ENCODE measurements around the gene IFNK.
A peak's percentile ranks its signal among the peaks of the same experiment; 100 is the strongest.

Gene IFNK

GRCh38 chr9:27532046-27532445, 8.0 kb downstream of the IFNK start:
- no peak overlapping the region for H3K4me3 ChIP-seq (ENCODE audit: low read depth, low read length)
- TF ChIP-seq CTCF (IDR thresholded peaks at IDR 0.05; ENCODE audit: borderline replicate concordance, insufficient read depth, low read depth, low read length) = no peak

DNA sequence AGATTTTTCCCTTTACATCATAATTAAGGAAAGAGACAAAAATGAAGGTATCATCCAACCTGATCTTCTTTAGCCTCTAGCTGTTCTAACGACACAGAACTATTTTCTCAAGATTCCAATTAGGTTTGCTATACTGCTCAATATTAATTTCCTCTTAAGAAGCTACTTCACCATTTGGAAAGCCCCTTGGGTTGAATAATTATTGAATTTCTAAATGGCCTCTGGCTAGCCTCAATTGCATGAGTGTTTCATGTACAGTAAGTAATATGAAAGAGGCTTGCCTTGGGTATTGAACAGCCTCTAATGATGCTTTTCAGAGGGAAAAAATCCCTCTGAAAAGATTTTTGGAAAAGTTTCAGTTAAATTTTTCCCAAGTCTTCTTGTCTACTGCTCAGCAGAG, 9.2 kb downstream of the IFNK start:
- TF ChIP-seq CTCF (IDR thresholded peaks at IDR 0.05; ENCODE audit: borderline replicate concordance, insufficient read depth, low read depth, low read length) = no peak
- H3K4me3 ChIP-seq (ENCODE audit: low read depth, low read length) = no peak overlapping the region

GRCh38 chr9:27534131-27534530, 10.0 kb downstream of the IFNK start:
- TF ChIP-seq CTCF (IDR thresholded peaks at IDR 0.05; ENCODE audit: borderline replicate concordance, insufficient read depth, low read depth, low read length) = no peak
- H3K4me3 ChIP-seq (ENCODE audit: low read depth, low read length) = no peak overlapping the region

- no peak for TF ChIP-seq CTCF (IDR thresholded peaks at IDR 0.05; ENCODE audit: borderline replicate concordance, insufficient read depth, low read depth, low read length)
- H3K4me3 ChIP-seq (ENCODE audit: low read depth, low read length) = no peak overlapping the region
Observed at GRCh38 chr9:27534658-27535209, 10.6 kb downstream of the IFNK start.

- no peak overlapping the region for H3K4me3 ChIP-seq (ENCODE audit: low read depth, low read length)
- TF ChIP-seq CTCF (IDR thresholded peaks at IDR 0.05; ENCODE audit: borderline replicate concordance, insufficient read depth, low read depth, low read length) = peak; percentile 60; the same call in 1 of the 2 replicates
Observed at GRCh38 chr9:27535701-27536118, 11.6 kb downstream of the IFNK start.

- H3K4me3 ChIP-seq (ENCODE audit: low read depth, low read length) = no peak overlapping the region
- no peak for TF ChIP-seq CTCF (IDR thresholded peaks at IDR 0.05; ENCODE audit: borderline replicate concordance, insufficient read depth, low read depth, low read length)
Observed at GRCh38 chr9:27536168-27536567, 12.1 kb downstream of the IFNK start.

- no peak overlapping the region for H3K4me3 ChIP-seq (ENCODE audit: low read depth, low read length)
- TF ChIP-seq CTCF (IDR thresholded peaks at IDR 0.05; ENCODE audit: borderline replicate concordance, insufficient read depth, low read depth, low read length) = no peak
Observed at GRCh38 chr9:27537027-27537435, 12.9 kb downstream of the IFNK start.
